Fibroblast of lung (primary cell): Measurements from ENCODE around the gene PER1. TPM values are rescaled to one million over a fixed set of nuclear protein-coding genes. Genes with fewer than 3 reads are reported as not detected.

Source experiments
- DNase-seq, 2 donors: peaks; one replicate each; pipeline versions ENCODE4 v3.0.0 to v3.0.0-alpha.2; 2010; ENCODE audit warnings: low read depth in 2 of 2
- H2AFZ ChIP-seq: 2 replicates; pipeline ENCODE4 v1.5.1; 2012; ENCODE audit warnings: low read length, control low read depth, inconsistent platforms
- H3K27ac ChIP-seq: 2 replicates; pipeline ENCODE4 v1.5.1; 2011; ENCODE audit warnings: low read length, control low read depth; ENCODE audit not compliant: insufficient read depth
- H3K27me3 ChIP-seq: 2 replicates; pipeline ENCODE4 v1.5.1; 2011; ENCODE audit warnings: mild to moderate bottlenecking, low read length; ENCODE audit not compliant: control insufficient read depth, insufficient read depth
- H3K36me3 ChIP-seq: 2 replicates; pipeline ENCODE4 v1.5.1; 2011; ENCODE audit warnings: low read length; ENCODE audit not compliant: control insufficient read depth, insufficient read depth
- H3K4me1 ChIP-seq: 2 replicates; pipeline ENCODE4 v1.5.1; 2011; ENCODE audit warnings: low read length; ENCODE audit not compliant: control insufficient read depth, insufficient read depth; ENCODE audit errors: extremely low read depth
- H3K4me2 ChIP-seq: 2 replicates; pipeline ENCODE4 v1.5.1; 2011; ENCODE audit warnings: low read length, control low read depth; ENCODE audit not compliant: insufficient read depth; ENCODE audit errors: extremely low read depth
- H3K4me3 ChIP-seq, 4 experiments: fragments of 200-600 bp in 1 of 4; sonication (generic) in 1 of 4; replicated peaks in 1 of 4; 2 replicates each; pipeline ENCODE4 v1.5.1; 2011 to 2016; ENCODE audit warnings: low read length in 4 of 4, low read depth in 3 of 4, mild to moderate bottlenecking in 3 of 4, control low read depth in 2 of 4, inconsistent platforms in 1 of 4, mixed read lengths in 1 of 4; ENCODE audit not compliant: insufficient read depth in 1 of 4; ENCODE audit errors: control extremely low read depth in 1 of 4
- H3K79me2 ChIP-seq: 2 replicates; pipeline ENCODE4 v1.5.1; 2012; ENCODE audit warnings: mild to moderate bottlenecking, low read length, inconsistent platforms; ENCODE audit not compliant: control insufficient read depth, insufficient read depth
- H3K9ac ChIP-seq: 2 replicates; pipeline ENCODE4 v1.5.1; 2011; ENCODE audit warnings: mild to moderate bottlenecking, low read length, control low read depth; ENCODE audit not compliant: insufficient read depth
- H3K9me3 ChIP-seq: 2 replicates; pipeline ENCODE4 v1.5.1; 2012; ENCODE audit warnings: low read depth, low read length; ENCODE audit not compliant: control insufficient read depth, insufficient read depth
- H4K20me1 ChIP-seq: 2 replicates; pipeline ENCODE4 v1.5.1; 2011; ENCODE audit warnings: low read length; ENCODE audit not compliant: control insufficient read depth, insufficient read depth; ENCODE audit errors: extremely low read depth
- EZH2 ChIP-seq: IDR thresholded peaks from 2 replicates; pipeline ENCODE4 v1.5.1; 2012; ENCODE audit warnings: low read length, control low read depth, mild to moderate bottlenecking; ENCODE audit errors: missing control alignments
- polyA plus RNA-seq, 2 donors: library from polyadenylated mRNA; depleted of rRNA in 1 of 2; stranded (reverse) in 1 of 2; unstranded in 1 of 2; fragments of >200 nt; gene quantifications; 2 replicates each; pipeline ENCODE4 v1.2.1, GENCODE V29; 2011 to 2012; ENCODE audit warnings: missing spikeins in 1 of 2
- total RNA-seq: library from RNA; depleted of rRNA; stranded (reverse); fragments of >200 nt; gene quantifications from 2 replicates; pipeline ENCODE4 v1.2.1, GENCODE V29; 2014
- TF ChIP-seq, protein P1 (sequence below), 2 donors: IDR thresholded peaks in 1 of 2; conservative IDR thresholded peaks in 1 of 2; 1 replicate in 1 of 2; 2 replicates in 1 of 2; pipeline ENCODE4 v1.5.1; 2011 to 2012; ENCODE audit warnings: low read length in 2 of 2, control low read depth in 1 of 2, inconsistent platforms in 1 of 2, low read depth in 1 of 2, mild to moderate bottlenecking in 1 of 2

The PER1 gene
- total and polyA plus RNA-seq, 2 donors (not counting 1 experiment from before 2014, with no cell fraction given) = 2.5 to 6.9 TPM

DNA sequence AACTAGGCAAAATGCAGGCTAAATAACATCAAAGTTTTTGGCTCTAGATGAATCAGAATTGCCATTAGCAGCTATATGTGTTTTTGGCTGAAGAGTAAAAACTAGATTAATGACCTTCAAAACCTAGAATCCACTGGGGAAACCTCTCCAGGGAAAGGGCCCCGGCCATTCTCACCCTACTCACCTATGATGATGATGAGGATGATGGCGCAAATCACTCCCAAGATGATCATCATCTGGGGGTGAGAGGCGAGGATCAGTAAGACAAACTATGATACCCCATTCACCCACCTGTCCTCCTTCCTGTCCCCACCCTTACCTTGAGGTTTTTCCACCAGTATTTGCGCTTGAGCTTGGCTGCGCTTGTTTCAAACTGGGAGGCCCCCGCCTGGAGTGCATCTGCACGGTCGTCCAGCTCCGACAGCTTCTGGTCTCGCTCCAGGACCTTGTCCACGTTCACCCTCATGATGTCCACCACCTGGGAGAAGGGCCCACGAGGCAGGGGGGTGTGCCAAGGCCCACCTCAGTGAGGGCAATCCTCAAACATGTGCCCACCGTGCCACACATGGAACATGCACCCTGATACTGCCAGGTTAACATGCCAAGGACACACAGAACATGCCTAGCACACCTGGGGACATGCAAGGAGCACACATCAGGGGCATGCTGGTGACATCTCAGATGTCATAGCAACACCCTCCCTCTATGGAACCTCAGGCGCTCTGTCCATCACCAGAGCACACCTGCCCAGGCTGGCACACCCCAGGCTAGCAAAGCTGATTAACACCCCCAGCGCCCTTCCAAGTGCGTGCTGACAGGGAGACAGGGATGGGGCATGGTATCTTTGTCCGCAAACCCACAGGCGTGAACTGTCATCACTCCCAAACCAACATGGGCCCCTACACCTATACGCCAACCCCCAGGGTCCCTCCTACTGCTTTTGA, 9.4 kb upstream of the PER1 start:
- H3K27ac ChIP-seq = peak overlapping the region; percentile 98
- H3K4me3 ChIP-seq = peak overlapping the region; percentile 75 to 97 (median 91)
- peak overlapping the region; percentile 100 for H3K9ac ChIP-seq
- DNase-seq = no peak
- no peaks in the 10 kb centered on the region for H3K27me3 ChIP-seq
- no peak overlapping the region for H2AFZ ChIP-seq
- H3K4me2 ChIP-seq = peak overlapping the region; percentile 92
- peaks cover 18% of the 10 kb centered on the region for H3K79me2 ChIP-seq
- peaks cover 12% of the 10 kb centered on the region for H3K36me3 ChIP-seq
- H4K20me1 ChIP-seq = no peaks in the 10 kb centered on the region
- TF ChIP-seq, protein P1, sequence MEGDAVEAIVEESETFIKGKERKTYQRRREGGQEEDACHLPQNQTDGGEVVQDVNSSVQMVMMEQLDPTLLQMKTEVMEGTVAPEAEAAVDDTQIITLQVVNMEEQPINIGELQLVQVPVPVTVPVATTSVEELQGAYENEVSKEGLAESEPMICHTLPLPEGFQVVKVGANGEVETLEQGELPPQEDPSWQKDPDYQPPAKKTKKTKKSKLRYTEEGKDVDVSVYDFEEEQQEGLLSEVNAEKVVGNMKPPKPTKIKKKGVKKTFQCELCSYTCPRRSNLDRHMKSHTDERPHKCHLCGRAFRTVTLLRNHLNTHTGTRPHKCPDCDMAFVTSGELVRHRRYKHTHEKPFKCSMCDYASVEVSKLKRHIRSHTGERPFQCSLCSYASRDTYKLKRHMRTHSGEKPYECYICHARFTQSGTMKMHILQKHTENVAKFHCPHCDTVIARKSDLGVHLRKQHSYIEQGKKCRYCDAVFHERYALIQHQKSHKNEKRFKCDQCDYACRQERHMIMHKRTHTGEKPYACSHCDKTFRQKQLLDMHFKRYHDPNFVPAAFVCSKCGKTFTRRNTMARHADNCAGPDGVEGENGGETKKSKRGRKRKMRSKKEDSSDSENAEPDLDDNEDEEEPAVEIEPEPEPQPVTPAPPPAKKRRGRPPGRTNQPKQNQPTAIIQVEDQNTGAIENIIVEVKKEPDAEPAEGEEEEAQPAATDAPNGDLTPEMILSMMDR (conservative IDR thresholded peaks at IDR 0.05 in 1 of 2, IDR thresholded peaks at IDR 0.05 in 1 of 2; ENCODE audit: low read depth in 1 of 2, low read length in 2 of 2) = no peak
- no peak for TF ChIP-seq EZH2
- no peaks in the 10 kb centered on the region for H3K9me3 ChIP-seq
- H3K4me1 ChIP-seq = peaks cover 41% of the 10 kb centered on the region

GRCh38 chr17:8160741-8161221, 8.6 kb upstream of the PER1 start:
- Histone ChIP-seq H2AFZ (no peak overlapping the region), H3K27ac (no peak overlapping the region), H3K4me1 (peaks cover 39% of the 10 kb centered on the region), H3K27me3 (no peaks in the 10 kb centered on the region), H4K20me1 (no peaks in the 10 kb centered on the region), H3K9me3 (no peaks in the 10 kb centered on the region), H3K36me3 (peaks cover 12% of the 10 kb centered on the region), H3K4me2 (no peak overlapping the region), H3K9ac (no peak overlapping the region), H3K4me3 (peak overlapping the region in 2 of 4 experiments; percentile 4 to 75), H3K79me2 (peaks cover 18% of the 10 kb centered on the region)
- TF ChIP-seq EZH2 = no peak
- TF ChIP-seq, protein P1 (conservative IDR thresholded peaks at IDR 0.05 in 1 of 2, IDR thresholded peaks at IDR 0.05 in 1 of 2; ENCODE audit: low read depth in 1 of 2, low read length in 2 of 2) = no peak
- no peak for DNase-seq

GRCh38 chr17:8160224-8160577, 8.0 kb upstream of the PER1 start:
- Histone ChIP-seq H3K79me2 (peaks cover 18% of the 10 kb centered on the region), H2AFZ (no peak overlapping the region), H3K27ac (no peak overlapping the region), H3K9ac (no peak overlapping the region), H3K36me3 (peaks cover 12% of the 10 kb centered on the region), H3K27me3 (no peaks in the 10 kb centered on the region), H3K4me3 (no peak overlapping the region), H4K20me1 (no peaks in the 10 kb centered on the region), H3K9me3 (no peaks in the 10 kb centered on the region), H3K4me1 (peaks cover 44% of the 10 kb centered on the region), H3K4me2 (no peak overlapping the region)
- DNase-seq = no peak
- no peak for TF ChIP-seq EZH2
- TF ChIP-seq, protein P1 (conservative IDR thresholded peaks at IDR 0.05 in 1 of 2, IDR thresholded peaks at IDR 0.05 in 1 of 2; ENCODE audit: low read depth in 1 of 2, low read length in 2 of 2) = no peak
